NCI-H1694 treated with DMSO at 0.1 percent for 48 hours (cell line): ENCODE measurements around the gene CLEC18C.
"Not testable (repeated sequence)": the region's sequence is repeated elsewhere in the genome, so short reads cannot be mapped to it uniquely, and the experiment has no call there.

Experiments used
- DNase-seq: peaks from one replicate; lab custom pipeline; 2025; lab: John Stamatoyannopoulos, UW

The CLEC18C gene

GRCh38 chr16:70173212-70173837, at the start of gene CLEC18C:
TSS of gene CLEC18C (plus strand) at chr16:70173787. CDS start at chr16:70174279, 492 bp downstream.
- DNase-seq = not testable (repeated sequence)

GRCh38 chr16:70123822-70124221, 49.8 kb upstream of the CLEC18C start:
- DNase-seq = not testable (repeated sequence)

GRCh38 chr16:70126226-70126625, 47.4 kb upstream of the CLEC18C start:
- not testable (repeated sequence) for DNase-seq

GRCh38 chr16:70127706-70128105, 45.9 kb upstream of the CLEC18C start:
- not testable (repeated sequence) for DNase-seq

DNA sequence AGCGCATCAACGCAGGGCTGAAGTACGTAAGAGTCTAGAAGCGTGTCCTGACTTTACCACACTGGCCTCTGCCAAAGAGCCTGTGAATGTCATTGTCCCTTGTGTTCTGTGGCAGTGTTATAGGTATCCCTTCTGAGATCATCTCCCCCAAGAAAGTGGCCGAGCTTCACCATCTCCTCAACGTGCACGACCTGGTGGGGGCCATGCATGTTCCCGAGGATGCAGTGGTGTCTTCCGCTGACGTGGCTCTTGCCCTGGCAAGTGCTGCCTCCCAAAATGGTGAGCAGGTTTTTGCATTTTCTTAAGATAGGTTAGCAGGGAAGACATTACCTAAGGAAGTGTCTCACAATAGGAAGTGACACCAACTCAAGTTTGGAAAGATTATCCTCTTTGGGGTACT, 44.7 kb upstream of the CLEC18C start:
- DNase-seq = not testable (repeated sequence)

GRCh38 chr16:70135796-70136195, 37.8 kb upstream of the CLEC18C start:
- not testable (repeated sequence) for DNase-seq

GRCh38 chr16:70136595-70136994, 37.0 kb upstream of the CLEC18C start:
- DNase-seq = not testable (repeated sequence)

- DNase-seq = not testable (repeated sequence)
Measured at GRCh38 chr16:70142739-70143138, 30.8 kb upstream of the CLEC18C start.

- DNase-seq = not testable (repeated sequence)
Measured at GRCh38 chr16:70143231-70143895, 30.2 kb upstream of the CLEC18C start.

DNA sequence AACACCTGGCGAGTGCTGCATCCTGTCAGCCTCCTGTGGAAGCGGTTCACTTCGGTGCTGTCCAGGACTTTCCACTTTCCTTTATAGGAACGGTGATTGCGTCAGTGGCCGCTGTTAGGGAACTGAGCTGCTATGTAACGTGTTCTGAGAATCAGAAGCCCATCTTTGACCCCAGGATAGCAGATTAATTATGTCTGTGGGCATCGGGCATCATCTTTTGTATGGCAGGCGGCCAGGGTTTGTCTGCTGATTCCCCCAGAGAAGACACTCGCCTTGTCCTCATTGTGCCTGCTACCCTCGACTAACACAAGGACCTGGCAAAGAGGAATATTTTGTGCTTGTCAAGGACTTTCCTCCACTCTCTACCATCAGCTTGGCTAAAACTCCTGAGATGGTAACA, 25.7 kb upstream of the CLEC18C start:
- not testable (repeated sequence) for DNase-seq

DNA sequence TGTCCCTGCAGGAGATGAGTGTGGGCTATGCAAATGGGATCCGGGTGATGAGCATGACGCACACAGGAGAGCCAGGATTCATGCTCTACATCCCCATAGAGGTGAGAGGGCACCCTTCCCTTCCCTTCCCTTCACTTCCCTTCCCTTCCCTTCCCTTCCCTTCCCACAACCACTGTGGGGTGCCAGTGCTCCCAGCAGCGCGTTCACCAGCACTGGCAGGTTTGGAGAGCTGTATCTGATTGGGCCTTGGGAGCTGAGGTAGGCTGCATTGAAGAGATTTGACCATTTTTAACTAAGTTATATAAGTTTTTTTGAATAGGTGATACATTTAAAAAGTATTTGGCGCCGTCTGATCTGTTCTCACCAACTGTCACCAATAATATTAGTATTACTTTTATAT, 25.1 kb upstream of the CLEC18C start:
- DNase-seq = not testable (repeated sequence)

DNA sequence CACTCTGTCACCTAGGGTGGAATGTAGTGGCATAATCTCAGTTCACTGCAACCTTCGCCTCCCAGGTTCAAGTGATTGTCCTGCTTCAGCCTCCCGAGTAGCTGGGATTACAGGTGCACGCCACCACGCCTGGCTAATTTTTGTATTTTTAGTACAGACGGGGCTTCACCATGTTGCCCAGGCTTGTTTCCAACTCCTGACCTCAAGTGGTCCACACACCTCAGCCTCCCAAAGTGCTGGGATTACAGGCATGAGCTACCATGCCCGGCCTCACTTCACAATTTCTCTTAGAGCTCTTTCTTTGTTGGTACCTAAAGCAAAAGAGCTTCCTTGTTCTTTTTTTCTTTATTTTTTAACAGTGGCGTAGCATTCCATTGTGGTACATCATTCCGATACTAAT, 24.3 kb upstream of the CLEC18C start:
- not testable (repeated sequence) for DNase-seq

GRCh38 chr16:70151391-70151790, 22.2 kb upstream of the CLEC18C start:
- no peak for DNase-seq

DNA sequence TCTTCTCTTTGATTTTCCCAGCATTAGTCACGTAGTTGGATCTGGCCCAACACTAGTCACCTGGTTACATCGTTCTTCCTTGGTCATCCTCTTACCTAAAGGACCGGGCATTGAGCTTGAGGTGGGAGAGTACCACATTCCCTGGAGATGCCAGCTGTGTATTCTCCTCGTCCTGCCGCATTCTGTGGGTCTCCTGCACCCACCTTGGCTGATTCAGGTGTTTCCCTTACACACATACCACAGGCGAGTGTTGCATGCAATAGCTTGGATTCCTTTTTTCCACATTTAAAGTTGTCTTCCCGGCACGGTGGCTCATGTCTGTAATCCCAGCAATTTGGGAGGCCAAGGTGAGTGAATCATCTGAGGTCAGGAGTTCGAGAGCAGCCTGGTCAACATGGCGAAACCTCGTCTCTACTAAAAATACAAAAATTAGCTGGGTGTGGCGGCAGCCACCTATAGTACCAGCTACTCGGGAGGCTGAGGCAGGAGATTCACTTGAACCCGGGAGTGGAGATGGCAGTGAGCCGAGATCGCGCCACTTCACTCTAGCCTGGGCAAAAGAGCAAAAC, 21.6 kb upstream of the CLEC18C start:
- no peak for DNase-seq

DNA sequence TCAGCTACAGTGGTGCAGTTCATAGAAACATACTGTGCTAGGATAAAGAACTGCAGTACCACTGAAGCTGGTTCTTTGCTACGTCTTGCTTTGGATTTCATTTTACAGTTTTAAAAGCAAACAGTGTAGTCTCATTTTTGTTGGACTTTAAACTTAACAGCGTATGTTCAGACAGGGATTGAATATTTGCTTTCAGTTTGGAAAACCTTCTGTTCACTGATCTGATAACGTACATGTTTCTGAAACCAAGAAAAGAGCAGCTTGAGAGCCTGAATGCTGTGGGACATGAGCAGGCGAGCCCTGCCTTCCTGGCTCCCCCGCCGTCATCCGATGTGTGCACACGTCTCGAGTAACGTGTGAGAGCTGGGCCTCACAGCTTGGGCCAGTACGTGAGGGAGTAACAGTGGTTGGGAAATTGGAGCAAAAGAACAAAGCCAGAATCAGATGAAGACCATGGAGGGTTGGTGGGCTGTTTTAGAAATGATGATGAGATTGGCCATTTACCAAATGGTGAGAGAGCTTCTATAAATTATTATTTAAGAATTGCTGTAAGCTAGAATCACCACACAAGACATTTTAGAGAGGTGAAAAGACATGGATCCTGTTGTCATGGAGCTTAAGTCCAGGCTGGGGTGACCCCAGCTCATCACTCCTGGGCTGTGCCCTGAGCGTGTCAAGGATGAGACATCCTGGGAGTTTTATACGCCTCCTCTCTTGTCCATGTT, 20.8 kb upstream of the CLEC18C start:
- DNase-seq = no peak

- not testable (repeated sequence) for DNase-seq
Measured at GRCh38 chr16:70154736-70155135, 18.9 kb upstream of the CLEC18C start.

DNA sequence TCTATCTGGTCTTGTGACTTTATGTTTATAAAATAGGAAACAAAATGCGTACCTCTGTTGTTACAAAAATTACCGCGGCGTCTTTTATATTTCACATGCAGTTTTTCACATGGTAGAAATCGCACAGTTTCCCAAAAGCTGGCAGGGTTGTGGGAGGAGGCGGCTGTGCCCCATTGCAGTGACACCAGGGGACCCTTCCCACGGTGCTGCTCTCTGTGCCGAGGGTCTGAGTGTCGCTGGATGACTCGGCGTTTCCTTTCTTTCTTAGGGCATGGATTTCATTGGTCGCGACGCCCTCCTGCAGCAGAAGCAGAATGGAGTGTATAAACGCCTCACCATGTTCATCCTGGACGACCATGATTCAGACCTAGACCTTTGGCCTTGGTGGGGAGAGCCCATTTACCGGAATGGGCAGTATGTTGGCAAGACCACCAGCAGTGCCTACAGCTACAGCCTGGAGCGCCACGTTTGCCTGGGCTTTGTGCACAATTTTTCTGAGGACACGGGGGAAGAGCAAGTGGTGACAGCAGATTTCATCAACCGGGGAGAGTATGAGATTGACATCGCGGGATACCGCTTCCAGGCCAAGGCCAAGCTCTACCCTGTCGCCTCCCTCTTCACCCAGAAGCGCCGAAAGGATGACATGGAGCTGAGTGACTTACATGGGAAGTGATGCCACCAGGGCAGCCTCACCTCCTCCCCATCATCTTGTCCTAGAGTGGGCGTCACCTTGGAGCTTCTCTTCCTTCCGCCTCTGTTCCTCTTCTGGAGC, 17.2 kb upstream of the CLEC18C start:
- DNase-seq = no peak

- DNase-seq = no peak
Measured at GRCh38 chr16:70157105-70157476, 16.5 kb upstream of the CLEC18C start.

- no peak for DNase-seq
Measured at GRCh38 chr16:70157477-70158260, 15.9 kb upstream of the CLEC18C start.

GRCh38 chr16:70158261-70158939, 15.2 kb upstream of the CLEC18C start:
- no peak for DNase-seq
